ENCODE measurements around the gene PCMTD2. TPM values are rescaled to one million over a fixed set of nuclear protein-coding genes. Genes with fewer than 3 reads are reported as not detected.

PCMTD2 gene
- total and polyA plus RNA-seq, 2 of the 13 experiments (the other 11 are each of a cell fraction or from before 2014, with no cell fraction given) = 47.0 to 76.9 TPM

- no TSS peak for BruUV-seq (replicated peaks)
- Histone ChIP-seq H2AFZ (ENCODE audit: low read length) (no peak overlapping the region), H3K9me3 (ENCODE audit: low read length) (no peaks in the 10 kb centered on the region), H3K4me1 (ENCODE audit: insufficient read depth, low read length) (no peaks in the 10 kb centered on the region), H3K79me2 (ENCODE audit: insufficient read depth, low read length) (no peaks in the 10 kb centered on the region), H3K27ac (ENCODE audit: extremely low read length, insufficient read depth, low read length) (no peak overlapping the region), H3K9ac (ENCODE audit: insufficient read depth, low read depth, low read length) (no peak overlapping the region), H3K4me3 (replicated peaks in 1 of 3; ENCODE audit: insufficient read depth in 1 of 3, low read depth in 2 of 3, low read length in 3 of 3) (no peak overlapping the region), H4K20me1 (ENCODE audit: insufficient read depth, low read length) (no peaks in the 10 kb centered on the region), H3K36me3 (replicated peaks in 1 of 2; ENCODE audit: control insufficient read depth in 1 of 2, insufficient read depth in 2 of 2, low read length in 2 of 2) (peaks cover 8 to 22% of the 10 kb centered on the region in 2 experiments; a peak in 4 of 5 replicates), H3K27me3 (ENCODE audit: control insufficient read depth in 1 of 2, insufficient read depth in 2 of 2, low read length in 2 of 2) (no peaks in the 10 kb centered on the region), H3K4me2 (ENCODE audit: low read depth, low read length) (no peak overlapping the region)
- FAIRE-seq (no peak), DNase-seq (ENCODE audit: low spot score) (no peak), ATAC-seq (no peak)
- ChIA-PET POLR2A (interaction anchor here (0.9 kb wide), 1 partner anchor 22 kb away, joined by 3 read pairs; no protein-coding TSS in a partner anchor), CTCF (ENCODE audit: low intra/inter-chr PET ratio, low total read pairs) (interaction anchor here (1.5 kb wide), 1 partner anchor 9 kb away, joined by 3 read pairs; no protein-coding TSS in a partner anchor)
- intact Hi-C loops (cut with micrococcal nuclease; ENCODE audit: unreplicated experiment) (no loop called here), in situ Hi-C loops (cut with HindIII; ENCODE audit: extremely low pct_ligation_motif_present, low pct_unique_long_range_greater_than_20kb) (no loop called here)
- TF ChIP-seq, protein P1, sequence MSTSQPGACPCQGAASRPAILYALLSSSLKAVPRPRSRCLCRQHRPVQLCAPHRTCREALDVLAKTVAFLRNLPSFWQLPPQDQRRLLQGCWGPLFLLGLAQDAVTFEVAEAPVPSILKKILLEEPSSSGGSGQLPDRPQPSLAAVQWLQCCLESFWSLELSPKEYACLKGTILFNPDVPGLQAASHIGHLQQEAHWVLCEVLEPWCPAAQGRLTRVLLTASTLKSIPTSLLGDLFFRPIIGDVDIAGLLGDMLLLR (CRISPR knock-in tag; IDR thresholded peaks at IDR 0.05) = no peak
- WGBS (ENCODE audit: low lambda C conversion rate) = 93% methylated on average over 7 of the region's 7 CpGs
Measured at GRCh38 chr20:64276817-64277216, 21.3 kb downstream of the PCMTD2 start.

GRCh38 chr20:64277571-64278316 is 22.2 kb downstream of the PCMTD2 start:
- FAIRE-seq = no peak
- Histone ChIP-seq H3K9ac (ENCODE audit: insufficient read depth, low read depth, low read length) (no peak overlapping the region), H2AFZ (ENCODE audit: low read length) (no peak overlapping the region), H3K36me3 (replicated peaks in 1 of 2; ENCODE audit: control insufficient read depth in 1 of 2, insufficient read depth in 2 of 2, low read length in 2 of 2) (peaks cover 6 to 18% of the 10 kb centered on the region in 2 experiments; a peak in 4 of 5 replicates), H3K9me3 (ENCODE audit: low read length) (no peaks in the 10 kb centered on the region), H3K27me3 (ENCODE audit: control insufficient read depth in 1 of 2, insufficient read depth in 2 of 2, low read length in 2 of 2) (no peaks in the 10 kb centered on the region), H3K4me1 (ENCODE audit: insufficient read depth, low read length) (no peaks in the 10 kb centered on the region), H3K4me3 (replicated peaks in 1 of 3; ENCODE audit: insufficient read depth in 1 of 3, low read depth in 2 of 3, low read length in 3 of 3) (no peak overlapping the region), H3K79me2 (ENCODE audit: insufficient read depth, low read length) (no peaks in the 10 kb centered on the region), H4K20me1 (ENCODE audit: insufficient read depth, low read length) (no peaks in the 10 kb centered on the region), H3K4me2 (ENCODE audit: low read depth, low read length) (no peak overlapping the region), H3K27ac (ENCODE audit: extremely low read length, insufficient read depth, low read length) (no peak overlapping the region)
- no peak for DNase-seq (ENCODE audit: low spot score)
- ChIA-PET CTCF (ENCODE audit: low intra/inter-chr PET ratio, low total read pairs) (interaction anchor here (1.5 kb wide), 1 partner anchor 8 kb away, joined by 3 read pairs; no protein-coding TSS in a partner anchor), POLR2A (interaction anchor here (0.9 kb wide), 1 partner anchor 23 kb away, joined by 3 read pairs; no protein-coding TSS in a partner anchor)
- intact Hi-C loops (cut with micrococcal nuclease; ENCODE audit: unreplicated experiment) = no loop called here
- ATAC-seq = peak; percentile 48
- in situ Hi-C loops (cut with HindIII; ENCODE audit: extremely low pct_ligation_motif_present, low pct_unique_long_range_greater_than_20kb) = no loop called here
- 69% methylated on average over 10 of the region's 10 CpGs for WGBS (ENCODE audit: low lambda C conversion rate)
- no TSS peak for BruUV-seq (replicated peaks)
- TF ChIP-seq RBM22 (optimal IDR thresholded peaks at IDR 0.05; ENCODE audit: low read length) = peak; percentile 41
- TF ChIP-seq, protein P2, sequence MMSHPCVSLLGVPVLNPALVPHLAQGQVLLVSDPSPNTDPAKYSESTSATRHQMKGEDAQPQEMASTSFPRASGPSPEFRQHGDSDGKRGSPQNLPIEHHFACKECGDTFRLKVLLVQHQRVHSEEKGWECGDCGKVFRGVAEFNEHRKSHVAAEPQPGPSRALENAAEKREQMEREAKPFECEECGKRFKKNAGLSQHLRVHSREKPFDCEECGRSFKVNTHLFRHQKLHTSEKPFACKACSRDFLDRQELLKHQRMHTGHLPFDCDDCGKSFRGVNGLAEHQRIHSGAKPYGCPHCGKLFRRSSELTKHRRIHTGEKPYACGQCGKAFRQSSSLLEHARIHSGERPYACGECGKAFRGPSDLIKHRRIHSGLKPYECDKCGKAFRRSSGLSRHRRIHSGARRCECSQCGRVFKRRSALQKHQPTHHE (CRISPR knock-in tag; IDR thresholded peaks at IDR 0.05; ENCODE audit: borderline replicate concordance) = no peak
- no peak for TF ChIP-seq ZNF720 (CRISPR knock-in tag; IDR thresholded peaks at IDR 0.05)
- no peak for TF ChIP-seq BCLAF1 (IDR thresholded peaks at IDR 0.05)
- TF ChIP-seq HNRNPL (IDR thresholded peaks at IDR 0.05; ENCODE audit: low read depth, low read length) = 0 out of 2 replicates have a peak, but pooled peaks have one; percentile 39
- TF ChIP-seq HIC2 (CRISPR knock-in tag; IDR thresholded peaks at IDR 0.05; ENCODE audit: low read depth) = 0 out of 2 replicates have a peak, but pooled peaks have one; percentile 27
